Epithelial cell of proximal tubule (primary cell): Measurements from ENCODE around the gene SNRNP200. TPM values are rescaled to one million over a fixed set of nuclear protein-coding genes. Genes with fewer than 3 reads are reported as not detected.
A peak's percentile ranks its signal among the peaks of the same experiment; 100 is the strongest.

Experiments
- DNase-seq: peaks from one replicate; pipeline ENCODE4 v3.0.0-alpha.2; 2011; ENCODE audit warnings: low read depth
- H3K4me3 ChIP-seq: 2 replicates; pipeline ENCODE4 v1.5.1; 2011; ENCODE audit warnings: low read depth, mild to moderate bottlenecking, low read length
- CTCF ChIP-seq: conservative IDR thresholded peaks from 2 replicates; pipeline ENCODE4 v1.5.1; 2012; ENCODE audit warnings: low read depth, mild to moderate bottlenecking, low read length
- total RNA-seq: library from RNA; depleted of rRNA; stranded (reverse); fragments of >200 nt; gene quantifications from 2 replicates; pipeline ENCODE4 v1.2.3, GENCODE V29; 2015

SNRNP200 gene
- total RNA-seq, 1 donor from 2014 or later, result 77.2 TPM

- no peak for DNase-seq
- H3K4me3 ChIP-seq, result no peak overlapping the region
Observed at GRCh38 chr2:96287273-96287856, 18.0 kb downstream of the SNRNP200 start.

GRCh38 chr2:96276787-96277499 lies 28.4 kb downstream of the SNRNP200 start:
- no peak for DNase-seq
- no peak overlapping the region for H3K4me3 ChIP-seq
- no peak for TF ChIP-seq CTCF

More at GRCh38 chr2:96287273-96287856, 18.0 kb downstream of the SNRNP200 start:
- TF ChIP-seq CTCF, result no peak

- H3K4me3 ChIP-seq, result no peak overlapping the region
- no peak for DNase-seq
- no peak for TF ChIP-seq CTCF
Observed at GRCh38 chr2:96274355-96275056, 30.8 kb downstream of the SNRNP200 start.

GRCh38 chr2:96273763-96274162 lies 31.6 kb downstream of the SNRNP200 start:
- no peak for DNase-seq
- H3K4me3 ChIP-seq, result no peak overlapping the region
- TF ChIP-seq CTCF, result no peak

GRCh38 chr2:96271995-96272394 lies 33.4 kb downstream of the SNRNP200 start:
- no peak overlapping the region for H3K4me3 ChIP-seq
- no peak for TF ChIP-seq CTCF
- DNase-seq, result no peak

GRCh38 chr2:96267159-96267971 lies 38.0 kb downstream of the SNRNP200 start:
- TF ChIP-seq CTCF, result peak; percentile 52
- peak overlapping the region; percentile 88 for H3K4me3 ChIP-seq
- no peak for DNase-seq
